GM21825 (cell line): ENCODE measurements around the gene FGF22.
"Not testable (repeated sequence)": the region's sequence is repeated elsewhere in the genome, so short reads cannot be mapped to it uniquely, and the experiment has no call there.

Experiments
- ATAC-seq: cut with Tn5 transposase; IDR thresholded peaks from one replicate; pipeline ENCODE4 v1.9.1; 2021; ENCODE audit warnings: mild to moderate bottlenecking, moderate library complexity; ENCODE audit not compliant: unreplicated experiment

The FGF22 gene

DNA sequence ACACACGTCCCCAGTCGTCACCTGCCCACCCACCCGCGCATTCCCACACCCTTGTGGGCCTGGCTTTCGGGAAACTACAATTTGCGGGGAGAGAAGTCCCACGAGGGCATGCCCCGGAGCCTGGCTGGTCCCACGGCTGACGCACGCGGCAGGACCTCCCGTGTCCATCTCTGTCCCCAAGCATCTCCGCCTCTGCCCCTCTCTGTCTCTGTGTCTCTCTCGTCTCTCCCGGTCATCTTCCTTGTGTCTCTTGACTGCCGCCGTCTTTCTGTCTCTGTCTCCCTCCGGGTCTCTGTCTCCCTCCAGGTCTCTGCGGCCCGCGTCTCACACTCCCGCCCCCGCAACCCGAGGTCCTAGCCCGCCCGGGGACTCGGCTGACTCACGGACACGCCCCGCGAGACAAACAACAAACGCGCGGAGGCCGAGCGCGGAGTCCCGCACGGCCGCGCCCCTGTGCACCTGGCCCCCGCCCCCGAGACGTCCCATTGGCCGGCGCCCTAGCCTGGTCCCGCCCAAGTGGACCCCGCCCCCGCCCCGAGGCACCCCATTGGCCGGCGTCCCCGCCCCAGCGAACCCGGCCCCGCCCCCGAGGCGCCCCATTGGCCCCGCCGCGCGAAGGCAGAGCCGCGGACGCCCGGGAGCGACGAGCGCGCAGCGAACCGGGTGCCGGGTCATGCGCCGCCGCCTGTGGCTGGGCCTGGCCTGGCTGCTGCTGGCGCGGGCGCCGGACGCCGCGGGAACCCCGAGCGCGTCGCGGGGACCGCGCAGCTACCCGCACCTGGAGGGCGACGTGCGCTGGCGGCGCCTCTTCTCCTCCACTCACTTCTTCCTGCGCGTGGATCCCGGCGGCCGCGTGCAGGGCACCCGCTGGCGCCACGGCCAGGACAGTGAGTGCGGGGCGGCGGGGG lies at the start of gene FGF22:
Gene FGF22, plus strand, starts transcription at position 627 of the 908 bp plus-strand sequence. Its CDS starts 47 bp downstream, at position 674.
- no peak for ATAC-seq

DNA sequence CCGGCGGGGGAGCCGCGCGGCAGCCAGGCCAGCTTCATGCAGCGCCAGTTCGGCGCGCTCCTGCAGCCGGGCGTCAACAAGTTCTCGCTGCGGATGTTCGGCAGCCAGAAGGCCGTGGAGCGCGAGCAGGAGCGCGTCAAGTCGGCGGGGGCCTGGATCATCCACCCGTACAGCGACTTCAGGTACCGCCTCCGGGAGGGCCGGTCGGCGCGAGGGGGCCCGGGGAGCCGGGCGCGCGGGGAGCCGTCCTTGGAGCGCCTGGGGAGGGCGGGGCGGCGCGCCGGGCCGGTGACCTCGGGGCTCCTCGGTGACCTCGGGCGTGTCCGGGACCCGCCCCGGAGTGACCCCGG lies 49.3 kb upstream of the FGF22 start:
- ATAC-seq, result no peak

DNA sequence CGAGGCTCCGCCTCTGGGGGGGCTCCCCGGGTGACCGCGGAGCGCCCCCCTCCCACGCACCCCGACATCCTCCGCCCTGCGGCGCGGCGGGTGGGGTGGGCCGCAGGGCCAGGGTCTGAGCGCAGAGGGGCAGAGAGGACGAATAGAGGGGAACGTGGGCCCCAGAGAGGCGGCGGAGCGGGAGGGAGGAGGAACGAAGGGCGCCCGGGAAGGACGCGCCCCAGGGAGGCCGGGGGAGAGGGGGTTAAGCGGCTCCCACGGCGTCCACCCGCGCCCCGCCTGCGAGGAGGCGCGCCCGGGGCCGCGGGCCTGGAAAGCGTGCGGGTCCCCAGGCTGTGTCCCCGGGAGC lies 49.0 kb upstream of the FGF22 start:
- no peak for ATAC-seq

DNA sequence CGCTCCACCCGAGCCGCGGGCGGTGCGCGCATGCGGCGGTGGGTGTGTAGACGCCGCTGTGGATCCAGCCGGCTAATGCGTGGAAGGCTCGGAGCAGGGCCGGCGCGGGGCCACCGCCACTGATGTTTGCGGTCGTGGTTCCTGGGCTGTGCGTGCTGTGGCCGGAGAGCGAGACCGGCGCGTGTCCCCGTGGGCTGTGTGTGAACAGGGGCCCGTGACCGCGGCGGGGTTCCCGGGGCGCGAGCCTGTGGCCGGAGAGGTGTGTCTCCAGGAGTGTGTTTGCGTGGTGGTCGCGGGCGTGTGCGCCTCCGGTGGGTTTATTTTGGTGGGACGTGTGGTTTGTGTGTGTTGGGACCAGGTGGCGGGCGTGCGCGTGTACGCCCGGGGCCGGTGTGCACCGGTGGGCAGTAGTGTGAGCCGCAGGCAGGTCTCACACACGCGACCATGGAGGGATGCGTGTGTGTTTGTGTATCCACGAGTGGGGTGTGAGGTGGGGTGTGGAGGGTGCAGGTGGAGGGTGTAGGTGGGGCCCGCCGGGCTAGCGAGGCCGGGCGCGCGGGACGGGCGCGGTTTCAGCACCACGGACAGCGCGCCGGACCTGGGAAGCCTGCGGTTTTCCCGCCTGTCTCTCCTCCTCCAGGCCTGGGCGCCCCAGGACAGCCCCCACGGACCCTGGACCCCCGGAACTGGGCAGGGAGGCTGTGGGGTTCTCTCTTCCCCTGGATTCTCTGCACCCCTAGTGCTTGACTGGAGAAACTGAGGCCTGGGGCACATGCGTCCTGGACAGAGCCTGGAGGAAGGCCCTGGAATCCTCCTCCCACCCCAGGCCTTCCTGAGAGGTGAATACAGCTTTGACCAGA lies 48.4 kb upstream of the FGF22 start:
- ATAC-seq, result no peak

DNA sequence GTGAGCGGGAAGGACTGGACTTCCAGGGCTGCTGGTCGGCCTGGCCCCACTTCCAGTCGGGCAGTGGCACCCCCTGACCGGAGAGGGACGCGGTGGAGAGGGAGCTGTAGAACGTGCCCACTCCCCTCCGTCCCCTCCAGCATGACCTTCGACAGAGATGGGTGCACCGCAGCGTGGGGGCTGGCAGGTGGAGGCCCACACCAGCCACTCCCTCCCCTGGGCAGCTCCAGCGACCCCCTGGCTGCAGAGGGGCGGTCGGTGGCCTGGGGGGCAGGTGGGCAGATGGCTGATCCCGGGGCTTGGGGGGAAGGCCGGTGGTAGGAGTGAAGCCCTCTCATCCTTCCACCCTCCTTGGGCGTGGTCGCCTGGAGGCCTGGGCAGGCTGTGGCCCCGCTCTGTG lies 47.6 kb upstream of the FGF22 start:
- no peak for ATAC-seq

DNA sequence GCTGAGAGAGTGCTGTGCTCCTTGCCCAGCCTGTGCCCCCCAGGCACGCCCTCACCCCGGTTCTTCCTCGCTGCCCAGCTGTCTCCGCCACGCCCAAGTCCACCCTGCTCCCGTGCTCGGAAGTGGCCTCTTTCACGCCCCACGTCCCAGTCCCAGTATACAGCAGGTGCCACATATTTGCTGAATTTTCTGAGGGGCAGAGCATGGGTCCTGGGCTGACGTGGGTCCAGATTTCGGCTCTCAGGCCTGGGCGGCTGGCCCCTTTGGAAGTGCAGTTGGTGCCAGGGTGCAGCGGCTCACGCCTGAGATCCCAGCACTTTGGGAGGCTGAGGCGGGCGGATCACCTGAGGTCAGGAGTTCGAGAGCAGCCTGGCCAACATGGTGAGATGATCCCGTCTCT lies 46.6 kb upstream of the FGF22 start:
- ATAC-seq, result no peak

DNA sequence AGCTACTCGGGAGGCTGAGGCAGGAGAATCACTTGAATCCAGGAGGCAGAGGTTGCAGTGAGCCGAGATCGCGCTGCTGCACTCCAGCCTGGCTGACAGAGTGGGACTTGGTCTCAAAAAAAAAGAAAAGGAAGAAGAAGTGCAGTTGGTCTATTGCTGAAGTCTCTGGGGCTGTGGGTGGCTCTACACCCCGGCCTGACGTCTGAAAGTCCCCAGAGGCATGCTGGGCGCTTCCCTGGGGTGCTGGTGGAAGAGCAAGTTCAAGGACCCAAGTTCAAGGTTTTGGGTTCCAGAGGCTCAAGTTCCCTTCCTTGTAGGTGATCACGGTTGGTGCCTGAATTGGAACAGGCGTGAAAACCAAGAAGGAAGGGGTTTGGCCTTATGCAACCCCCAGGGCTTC lies 46.2 kb upstream of the FGF22 start:
- no peak for ATAC-seq

DNA sequence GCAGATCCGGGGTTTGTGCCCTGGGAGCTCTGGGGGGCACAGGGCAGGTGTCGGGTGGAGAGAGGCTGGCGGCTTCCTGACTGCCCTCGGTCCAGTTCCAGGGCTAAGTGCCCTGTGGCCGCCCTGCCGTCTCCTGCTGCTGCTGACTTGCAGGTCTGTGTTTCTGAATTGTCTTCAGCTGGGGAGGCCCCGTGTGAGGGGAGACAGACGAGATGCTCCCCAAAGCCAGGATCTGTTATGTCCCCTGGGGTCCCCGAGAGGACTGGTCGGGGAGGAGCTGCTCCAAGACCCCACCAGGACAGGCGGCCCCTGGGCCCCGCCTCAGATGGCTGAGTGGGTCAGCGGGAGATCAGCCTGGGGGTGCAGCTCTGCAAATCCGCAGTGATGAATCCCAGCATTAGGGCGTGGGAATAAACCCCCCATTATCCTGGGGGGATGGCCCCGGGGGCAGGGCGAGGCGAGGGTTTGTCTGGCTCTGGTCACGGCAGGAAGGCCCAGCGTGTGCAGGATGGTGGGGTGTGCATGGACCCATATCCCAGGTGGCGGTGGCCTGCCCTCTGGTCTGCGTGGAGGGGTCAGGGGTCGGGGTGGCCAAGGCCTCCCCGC lies 45.3 kb upstream of the FGF22 start:
- ATAC-seq, result no peak

DNA sequence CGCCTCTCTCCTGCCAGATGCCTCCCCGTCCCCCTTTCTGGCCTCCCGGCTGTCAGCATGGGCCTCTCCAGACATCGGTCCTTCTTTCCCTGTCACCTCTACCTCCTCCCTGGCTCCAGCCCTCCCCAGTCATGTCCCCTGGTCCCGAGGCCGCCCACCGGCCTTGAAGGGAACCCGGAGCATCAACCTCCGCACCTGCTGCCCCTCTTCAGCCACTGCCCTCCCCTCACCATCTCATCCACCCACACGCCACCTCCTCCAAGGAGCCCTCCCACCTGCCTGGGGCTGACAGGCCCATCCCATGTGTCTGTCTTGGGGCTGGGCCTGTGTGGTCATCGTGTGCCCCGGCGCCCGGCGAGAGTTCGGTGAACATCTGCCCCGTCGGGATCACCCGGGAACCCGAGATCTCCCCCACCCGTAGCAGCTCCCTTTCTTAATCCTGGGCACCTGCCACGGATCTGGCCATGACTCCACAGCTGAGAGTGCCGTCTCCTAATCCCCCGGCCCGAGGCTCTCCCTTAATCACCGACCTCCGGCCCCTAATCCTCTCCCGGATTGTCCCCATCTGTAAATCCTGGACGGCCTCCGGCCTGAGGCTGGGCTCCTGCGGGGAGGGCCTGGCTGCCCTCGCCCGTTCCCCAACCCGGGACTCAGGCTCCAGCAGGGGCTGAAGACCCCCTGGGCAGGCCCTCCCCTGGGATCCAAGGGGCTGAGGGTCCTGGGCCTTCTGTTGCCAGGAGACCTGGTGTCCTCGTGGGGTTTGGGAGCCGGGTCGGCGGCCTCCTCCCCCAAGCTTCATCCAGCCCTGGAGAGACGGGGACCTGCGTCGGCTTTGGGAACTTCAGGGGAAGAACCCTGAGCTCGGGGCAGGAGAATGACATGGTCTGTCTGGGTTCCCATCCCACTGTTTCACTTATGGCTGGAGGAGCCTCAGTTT lies 44.1 kb upstream of the FGF22 start:
- ATAC-seq, result no peak

DNA sequence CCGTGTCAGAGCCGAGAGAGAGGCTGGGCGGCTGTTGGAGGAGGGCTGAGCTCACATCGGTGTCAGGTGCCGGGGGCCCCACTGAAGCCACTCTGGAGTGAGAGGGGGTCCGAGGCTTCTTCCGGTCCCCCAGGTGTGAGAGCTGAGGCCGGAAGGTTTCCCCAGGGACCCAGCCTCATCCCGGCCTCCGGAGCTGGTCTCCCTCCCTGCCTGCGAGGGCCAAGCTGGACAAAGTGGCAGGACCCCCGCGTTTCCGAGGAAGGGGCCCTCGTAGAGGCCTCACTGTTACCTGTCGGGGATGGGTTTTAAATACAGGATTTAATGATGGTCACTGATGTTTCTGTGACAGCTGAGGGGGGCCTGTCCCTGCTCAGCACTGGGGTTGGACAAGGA lies 43.4 kb upstream of the FGF22 start:
- no peak for ATAC-seq

DNA sequence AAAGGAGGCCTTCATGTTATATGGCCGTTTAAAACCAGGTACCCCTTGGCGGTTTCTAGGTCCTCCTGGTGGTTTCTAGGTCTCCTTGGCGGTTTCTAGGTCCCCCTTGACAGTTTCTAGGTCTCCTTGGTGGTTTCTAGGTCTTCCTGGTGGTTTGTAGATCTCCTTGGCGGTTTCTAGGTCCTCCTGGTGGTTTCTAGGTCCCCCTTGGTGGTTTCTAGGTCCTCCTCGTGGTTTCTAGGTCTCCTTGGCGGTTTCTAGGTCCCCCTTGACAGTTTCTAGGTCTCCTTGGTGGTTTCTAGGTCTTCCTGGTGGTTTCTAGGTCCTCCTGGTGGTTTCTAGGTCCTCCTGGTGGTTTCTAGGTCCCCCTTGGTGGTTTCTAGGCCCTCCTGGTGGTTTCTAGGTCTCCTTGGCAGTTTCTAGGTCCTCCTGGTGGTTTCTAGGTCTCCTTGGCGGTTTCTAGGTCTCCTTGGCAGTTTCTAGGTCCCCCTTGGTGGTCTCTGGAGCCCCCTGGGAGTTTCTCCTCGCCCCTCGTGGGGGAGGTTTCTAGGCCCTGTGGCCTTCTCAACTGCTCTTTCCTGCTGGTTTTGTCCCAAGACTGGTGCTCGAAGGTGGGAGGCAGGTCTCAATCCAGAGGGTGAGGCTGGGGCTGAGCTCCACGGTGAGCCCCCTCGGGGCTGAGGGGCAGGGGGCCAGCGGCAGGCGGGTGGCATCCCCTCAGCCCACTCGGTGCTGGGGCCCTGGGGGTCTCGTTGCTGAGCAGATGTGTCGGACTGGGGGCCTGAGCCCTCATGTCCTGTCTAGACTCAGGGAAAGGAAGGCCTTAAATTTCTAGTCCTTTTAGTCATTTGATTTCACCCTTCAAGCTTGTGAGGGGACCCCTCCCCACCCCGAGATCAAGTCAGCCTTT lies 42.0 kb upstream of the FGF22 start:
- no peak for ATAC-seq

DNA sequence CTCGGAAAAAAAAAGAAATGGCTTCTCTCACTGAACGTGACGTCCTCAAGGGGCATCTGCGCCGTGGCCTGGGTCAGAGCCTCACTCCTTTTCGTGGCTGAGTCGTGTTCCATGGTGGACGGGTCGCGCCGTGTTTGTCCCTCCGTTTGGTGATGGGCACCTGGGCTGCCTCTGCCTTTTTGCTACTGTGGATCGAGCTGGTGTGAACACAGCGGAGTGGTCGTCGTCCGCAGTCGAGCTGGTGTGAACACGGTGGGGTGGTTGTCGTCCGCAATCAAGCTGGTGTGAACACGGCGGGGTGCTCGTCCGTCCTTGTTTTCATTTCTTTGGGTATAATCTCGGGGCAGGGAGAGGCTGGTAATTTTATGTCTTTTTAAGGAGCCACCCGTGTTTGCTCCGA lies 38.4 kb upstream of the FGF22 start:
- no peak for ATAC-seq

DNA sequence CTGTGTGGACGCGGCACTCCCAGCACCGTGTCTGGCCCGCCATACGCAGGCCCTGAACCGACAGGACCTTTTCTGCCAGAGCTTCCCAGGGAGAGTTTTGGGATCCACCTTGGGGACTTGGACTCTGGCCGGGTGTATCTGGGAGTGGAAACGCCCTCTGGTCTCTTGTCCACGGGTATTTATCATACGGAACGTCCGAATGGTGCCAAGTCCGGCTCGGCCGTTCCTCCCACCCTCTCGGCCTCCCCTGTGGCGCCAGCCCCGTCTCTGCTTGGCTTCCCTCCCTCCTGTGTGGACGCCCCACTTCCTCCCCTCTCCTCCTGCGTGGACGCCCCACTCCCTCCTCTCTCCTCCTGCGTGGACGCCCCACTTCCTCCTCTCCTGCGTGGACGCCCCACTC lies 37.9 kb upstream of the FGF22 start:
- ATAC-seq, result no peak

DNA sequence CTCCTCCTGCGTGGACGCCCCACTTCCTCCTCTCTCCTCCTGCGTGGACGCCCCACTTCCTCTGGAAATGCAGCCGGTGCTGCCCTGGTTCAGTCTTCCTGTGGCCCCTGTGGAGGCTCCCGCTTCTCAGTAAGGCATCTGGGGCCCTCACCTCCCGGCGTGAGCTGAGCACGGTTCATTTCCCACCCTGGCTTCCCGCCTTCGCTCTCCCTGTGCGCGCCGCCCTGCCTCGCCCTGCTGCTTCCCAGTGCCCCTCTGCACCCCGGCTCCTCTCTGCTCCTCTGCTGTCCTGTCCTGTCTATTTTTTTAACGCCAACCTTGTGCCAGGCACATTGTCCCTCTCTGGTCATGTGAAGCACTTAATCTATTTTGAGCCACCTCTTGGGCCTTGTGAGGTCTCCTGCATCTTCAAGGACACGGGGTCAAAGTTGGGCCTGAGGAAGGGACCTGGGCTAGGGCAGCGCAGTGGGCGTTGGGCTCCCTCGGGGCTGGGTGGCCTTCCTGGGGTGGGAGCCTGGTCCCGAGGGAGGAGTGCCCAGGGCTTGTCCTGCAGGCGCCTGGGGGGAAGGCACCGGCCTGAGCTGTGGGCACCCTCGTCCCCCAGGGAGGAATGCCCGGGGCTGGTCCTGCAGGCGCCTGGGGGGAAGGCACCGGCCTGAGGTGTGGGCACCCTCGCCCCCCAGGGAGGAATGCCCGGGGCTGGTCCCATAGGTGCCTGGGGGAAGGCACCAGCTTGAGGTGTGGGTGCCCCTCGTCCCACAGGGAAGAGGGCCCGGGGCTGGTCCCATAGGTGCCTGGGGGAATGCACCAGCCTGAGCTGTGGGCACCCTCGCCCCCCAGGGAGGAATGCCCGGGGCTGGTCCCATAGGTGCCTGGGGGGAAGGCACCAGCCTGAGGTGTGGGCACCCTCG lies 37.0 kb upstream of the FGF22 start:
- ATAC-seq, result no peak

DNA sequence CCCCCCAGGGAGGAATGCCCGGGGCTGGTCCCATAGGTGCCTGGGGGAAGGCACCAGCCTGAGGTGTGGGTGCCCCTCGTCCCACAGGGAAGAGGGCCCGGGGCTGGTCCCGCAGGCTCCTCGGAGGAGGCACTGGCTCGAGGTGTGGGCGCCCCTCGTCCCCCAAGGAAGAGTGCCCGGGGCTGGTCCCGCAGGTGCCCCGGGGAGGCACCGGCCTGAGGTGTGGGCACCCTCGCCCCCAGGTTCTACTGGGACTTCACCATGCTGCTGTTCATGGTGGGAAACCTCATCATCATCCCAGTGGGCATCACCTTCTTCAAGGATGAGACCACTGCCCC lies 36.4 kb upstream of the FGF22 start:
- not testable (repeated sequence) for ATAC-seq

DNA sequence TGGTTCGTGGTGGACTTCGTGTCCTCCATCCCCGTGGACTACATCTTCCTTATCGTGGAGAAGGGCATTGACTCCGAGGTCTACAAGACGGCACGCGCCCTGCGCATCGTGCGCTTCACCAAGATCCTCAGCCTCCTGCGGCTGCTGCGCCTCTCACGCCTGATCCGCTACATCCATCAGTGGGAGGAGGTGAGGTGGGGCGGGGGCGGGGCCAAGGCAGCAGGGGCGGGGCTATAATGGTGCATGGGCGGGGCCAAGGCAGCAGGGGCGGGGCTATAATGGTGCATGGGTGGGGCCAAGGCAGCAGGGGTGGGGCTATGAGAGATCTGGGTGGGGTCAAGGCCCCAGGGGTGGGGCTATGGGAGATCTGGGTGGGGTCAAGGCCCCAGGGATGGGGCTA lies 35.9 kb upstream of the FGF22 start:
- not testable (repeated sequence) for ATAC-seq

DNA sequence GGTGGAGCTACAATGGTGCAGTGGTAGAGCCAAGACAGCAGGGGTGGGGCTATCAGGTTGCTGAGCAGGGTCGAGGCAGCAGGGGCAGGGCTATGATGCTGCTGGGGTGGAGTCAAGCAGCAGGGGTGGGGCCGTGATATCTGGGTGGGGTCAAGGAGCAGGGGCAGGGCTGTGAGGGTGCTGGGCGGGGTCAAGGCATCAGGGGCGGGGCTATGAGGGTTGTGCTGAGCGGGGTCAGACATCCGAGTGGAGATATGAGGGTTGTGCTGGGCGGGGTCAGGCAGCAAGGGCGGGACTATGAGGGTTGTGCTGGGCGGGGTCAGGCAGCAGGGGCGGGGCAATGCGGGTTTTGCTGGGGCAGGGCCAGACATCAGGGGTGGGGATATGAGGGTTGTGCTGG lies 35.3 kb upstream of the FGF22 start:
- ATAC-seq, result no peak

DNA sequence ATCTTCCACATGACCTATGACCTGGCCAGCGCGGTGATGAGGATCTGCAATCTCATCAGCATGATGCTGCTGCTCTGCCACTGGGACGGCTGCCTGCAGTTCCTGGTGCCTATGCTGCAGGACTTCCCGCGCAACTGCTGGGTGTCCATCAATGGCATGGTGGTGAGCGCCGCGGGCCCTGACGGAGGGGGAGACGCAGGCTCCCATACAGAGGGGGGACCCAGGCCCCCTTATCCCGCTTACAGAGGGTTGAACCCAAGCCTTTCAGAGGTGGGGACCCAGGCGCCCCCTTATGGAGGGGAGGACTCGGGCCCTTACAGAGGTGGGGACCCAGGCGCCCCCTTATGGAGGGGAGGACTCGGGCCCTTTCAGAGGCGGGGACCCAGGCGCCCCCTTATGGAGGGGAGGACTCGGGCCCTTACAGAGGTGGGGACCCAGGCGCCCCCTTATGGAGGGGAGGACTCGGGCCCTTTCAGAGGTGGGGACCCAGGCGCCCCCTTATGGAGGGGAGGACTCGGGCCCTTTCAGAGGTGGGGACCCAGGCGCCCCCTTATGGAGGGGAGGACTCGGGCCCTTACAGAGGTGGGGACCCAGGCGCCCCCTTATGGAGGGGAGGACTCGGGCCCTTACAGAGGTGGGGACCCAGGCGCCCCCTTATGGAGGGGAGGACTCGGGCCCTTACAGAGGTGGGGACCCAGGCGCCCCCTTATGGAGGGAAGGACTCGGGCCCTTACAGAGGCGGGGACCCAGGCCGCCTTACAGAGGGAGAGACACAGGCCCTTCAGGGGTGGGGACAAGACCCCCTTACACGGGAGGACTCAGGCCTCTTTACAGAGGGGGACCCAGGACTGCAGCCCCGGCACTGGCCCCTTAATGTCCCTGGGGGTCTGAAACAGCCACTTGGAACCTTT lies 34.4 kb upstream of the FGF22 start:
- not testable (repeated sequence) for ATAC-seq
